ENCODE results near the gene FGF14.

FGF14 gene

DNA sequence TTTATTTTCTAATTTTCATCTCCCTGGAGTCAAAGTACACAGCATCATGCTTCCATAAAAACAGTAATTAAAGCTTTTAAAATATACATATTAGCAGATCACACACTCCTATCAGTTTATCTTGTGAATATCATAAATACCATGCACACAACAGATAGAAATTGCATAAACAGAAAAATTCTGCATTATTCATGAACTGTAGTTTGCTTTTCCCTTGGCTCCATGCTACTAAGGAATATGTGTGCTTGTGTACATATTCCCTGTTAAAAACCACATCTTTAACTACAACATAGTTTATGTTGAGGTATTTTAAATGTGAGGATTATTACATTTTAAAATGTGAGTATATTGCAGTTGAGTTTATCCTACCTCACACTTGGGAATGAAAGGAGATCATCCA lies 193.5 kb downstream of the FGF14 start:
- Histone ChIP-seq H3K9me3 (ENCODE audit: insufficient read depth, low read length) (no peaks in the 10 kb centered on the region), H3K27ac (ENCODE audit: low read depth, low read length) (no peak overlapping the region), H3K27me3 (ENCODE audit: low read length) (no peaks in the 10 kb centered on the region), H3K79me2 (ENCODE audit: insufficient read depth, low read length) (no peaks in the 10 kb centered on the region), H3K4me3 (ENCODE audit: insufficient read depth, low read length, poor library complexity, severe bottlenecking) (no peak overlapping the region), H3K36me3 (ENCODE audit: low read length) (no peaks in the 10 kb centered on the region), H3K9ac (ENCODE audit: low read length) (no peak overlapping the region), H3K9me2 (replicated peaks; ENCODE audit: insufficient read depth, low read length) (no peaks in the 10 kb centered on the region), H2AFZ (ENCODE audit: low read depth, low read length, severe bottlenecking) (no peak overlapping the region), H4K20me1 (ENCODE audit: low read depth, low read length) (no peaks in the 10 kb centered on the region), H3K4me2 (ENCODE audit: low read depth, low read length, poor library complexity, severe bottlenecking) (no peak overlapping the region), H3F3A (ENCODE audit: insufficient read depth) (no peaks in the 10 kb centered on the region)
- no peak for TF ChIP-seq EZH2phosphoT487 (conservative IDR thresholded peaks at IDR 0.05; ENCODE audit: low read length)
- TF ChIP-seq, protein P1, sequence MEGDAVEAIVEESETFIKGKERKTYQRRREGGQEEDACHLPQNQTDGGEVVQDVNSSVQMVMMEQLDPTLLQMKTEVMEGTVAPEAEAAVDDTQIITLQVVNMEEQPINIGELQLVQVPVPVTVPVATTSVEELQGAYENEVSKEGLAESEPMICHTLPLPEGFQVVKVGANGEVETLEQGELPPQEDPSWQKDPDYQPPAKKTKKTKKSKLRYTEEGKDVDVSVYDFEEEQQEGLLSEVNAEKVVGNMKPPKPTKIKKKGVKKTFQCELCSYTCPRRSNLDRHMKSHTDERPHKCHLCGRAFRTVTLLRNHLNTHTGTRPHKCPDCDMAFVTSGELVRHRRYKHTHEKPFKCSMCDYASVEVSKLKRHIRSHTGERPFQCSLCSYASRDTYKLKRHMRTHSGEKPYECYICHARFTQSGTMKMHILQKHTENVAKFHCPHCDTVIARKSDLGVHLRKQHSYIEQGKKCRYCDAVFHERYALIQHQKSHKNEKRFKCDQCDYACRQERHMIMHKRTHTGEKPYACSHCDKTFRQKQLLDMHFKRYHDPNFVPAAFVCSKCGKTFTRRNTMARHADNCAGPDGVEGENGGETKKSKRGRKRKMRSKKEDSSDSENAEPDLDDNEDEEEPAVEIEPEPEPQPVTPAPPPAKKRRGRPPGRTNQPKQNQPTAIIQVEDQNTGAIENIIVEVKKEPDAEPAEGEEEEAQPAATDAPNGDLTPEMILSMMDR (IDR thresholded peaks at IDR 0.05; ENCODE audit: insufficient read depth, low read length, poor library complexity, severe bottlenecking), result no peak

DNA sequence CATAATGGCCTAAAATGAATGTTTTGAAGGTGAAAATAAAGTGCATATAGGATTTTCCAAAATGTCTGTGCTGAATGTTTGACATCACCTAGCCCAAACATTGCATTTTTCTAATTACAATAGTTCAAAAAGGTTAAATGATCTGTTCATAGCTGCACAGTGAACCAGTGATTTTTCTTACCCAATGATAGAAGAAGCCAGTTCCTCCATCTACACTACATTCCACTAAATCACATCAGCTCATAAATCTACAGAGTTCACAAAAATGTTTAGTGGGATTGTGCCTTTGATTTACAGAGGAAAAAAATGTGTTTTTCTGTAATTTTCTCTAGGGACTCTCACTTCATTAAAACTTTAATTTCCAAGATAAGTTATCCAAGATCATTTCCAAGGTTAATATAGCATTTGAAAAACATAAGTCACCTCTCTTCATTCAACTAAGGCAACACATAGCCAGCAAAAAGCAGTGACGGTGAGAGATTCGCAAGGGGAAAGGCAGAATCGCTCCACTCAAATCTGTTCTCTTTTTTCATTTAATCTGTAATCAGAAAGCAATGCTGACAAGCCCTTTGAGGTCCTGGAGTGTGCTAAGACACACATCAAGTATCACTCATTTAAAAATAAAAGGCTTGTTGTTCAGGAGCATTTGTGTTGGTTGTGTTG lies 194.0 kb downstream of the FGF14 start:
- no peak overlapping the region for H3K4me3 ChIP-seq (ENCODE audit: insufficient read depth, low read length, poor library complexity, severe bottlenecking)
- H3K27me3 ChIP-seq (ENCODE audit: low read length), result no peaks in the 10 kb centered on the region
- H3F3A ChIP-seq (ENCODE audit: insufficient read depth), result no peaks in the 10 kb centered on the region
- no peak for TF ChIP-seq EZH2phosphoT487 (conservative IDR thresholded peaks at IDR 0.05; ENCODE audit: low read length)
- TF ChIP-seq, protein P1 (IDR thresholded peaks at IDR 0.05; ENCODE audit: insufficient read depth, low read length, poor library complexity, severe bottlenecking), result no peak
- H2AFZ ChIP-seq (ENCODE audit: low read depth, low read length, severe bottlenecking), result no peak overlapping the region
- no peaks in the 10 kb centered on the region for H4K20me1 ChIP-seq (ENCODE audit: low read depth, low read length)
- H3K9me2 ChIP-seq (replicated peaks; ENCODE audit: insufficient read depth, low read length), result no peaks in the 10 kb centered on the region
- H3K9me3 ChIP-seq (ENCODE audit: insufficient read depth, low read length), result no peaks in the 10 kb centered on the region
- no peak overlapping the region for H3K4me2 ChIP-seq (ENCODE audit: low read depth, low read length, poor library complexity, severe bottlenecking)
- H3K36me3 ChIP-seq (ENCODE audit: low read length), result no peaks in the 10 kb centered on the region
- H3K79me2 ChIP-seq (ENCODE audit: insufficient read depth, low read length), result no peaks in the 10 kb centered on the region
- H3K27ac ChIP-seq (ENCODE audit: low read depth, low read length), result no peak overlapping the region
- no peak overlapping the region for H3K9ac ChIP-seq (ENCODE audit: low read length)

DNA sequence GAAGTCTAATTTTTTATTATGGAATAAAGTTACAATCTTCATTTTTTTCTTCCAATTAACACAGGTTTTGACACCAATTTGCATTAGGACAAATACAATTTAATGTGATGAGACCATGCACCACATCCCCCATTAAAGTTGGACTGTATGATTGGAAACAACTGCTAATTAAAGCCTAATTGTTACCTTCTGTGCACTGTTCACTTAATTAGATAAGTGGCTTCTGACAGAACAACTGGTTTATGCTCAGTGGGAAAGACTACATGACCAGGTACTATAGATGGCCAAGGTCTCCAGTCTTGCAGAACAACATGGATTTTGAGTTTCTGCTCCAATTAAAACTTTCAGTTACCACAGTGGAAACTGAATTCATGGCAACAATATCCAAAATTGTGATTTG lies 198.1 kb downstream of the FGF14 start:
- Histone ChIP-seq H3K9me3 (ENCODE audit: insufficient read depth, low read length) (no peaks in the 10 kb centered on the region), H2AFZ (ENCODE audit: low read depth, low read length, severe bottlenecking) (no peak overlapping the region), H3K9me2 (replicated peaks; ENCODE audit: insufficient read depth, low read length) (no peaks in the 10 kb centered on the region), H3K9ac (ENCODE audit: low read length) (no peak overlapping the region), H3K4me2 (ENCODE audit: low read depth, low read length, poor library complexity, severe bottlenecking) (no peak overlapping the region), H4K20me1 (ENCODE audit: low read depth, low read length) (no peaks in the 10 kb centered on the region), H3K4me3 (ENCODE audit: insufficient read depth, low read length, poor library complexity, severe bottlenecking) (no peak overlapping the region), H3K36me3 (ENCODE audit: low read length) (no peaks in the 10 kb centered on the region), H3K27me3 (ENCODE audit: low read length) (no peaks in the 10 kb centered on the region), H3K79me2 (ENCODE audit: insufficient read depth, low read length) (no peaks in the 10 kb centered on the region), H3F3A (ENCODE audit: insufficient read depth) (no peaks in the 10 kb centered on the region), H3K27ac (ENCODE audit: low read depth, low read length) (no peak overlapping the region)
- TF ChIP-seq, protein P1 (IDR thresholded peaks at IDR 0.05; ENCODE audit: insufficient read depth, low read length, poor library complexity, severe bottlenecking), result no peak
